Left ventricle myocardium inferior (tissue), 1 donor: ENCODE results near the gene ANO9. TPM values are rescaled to one million over a fixed set of nuclear protein-coding genes. Genes with fewer than 3 reads are reported as not detected.
A peak's percentile ranks its signal among the peaks of the same experiment; 100 is the strongest.

ENCODE experiments used
- DNase-seq: peaks from one replicate; pipeline ENCODE4 v3.0.0-alpha.2; 2020
- H3K27ac ChIP-seq: fragments of 200-600 bp; replicated peaks from 2 replicates; pipeline ENCODE4 v1.8.0; 2021
- H3K27me3 ChIP-seq: fragments of 200-600 bp; 2 replicates; pipeline ENCODE4 v1.8.0; 2021; ENCODE audit warnings: low read depth
- H3K36me3 ChIP-seq: fragments of 200-600 bp; 2 replicates; pipeline ENCODE4 v1.8.0; 2021
- H3K4me1 ChIP-seq: fragments of 200-600 bp; 2 replicates; pipeline ENCODE4 v1.8.0; 2021
- H3K4me3 ChIP-seq: fragments of 200-600 bp; 2 replicates; pipeline ENCODE4 v1.8.0; 2021; ENCODE audit warnings: mild to moderate bottlenecking, moderate library complexity
- H3K9me3 ChIP-seq: fragments of 200-600 bp; replicated peaks from 2 replicates; pipeline ENCODE4 v1.8.0; 2021
- CTCF ChIP-seq: fragments of 200-600 bp; IDR thresholded peaks from 2 replicates; pipeline ENCODE4 v1.8.0; 2021; ENCODE audit warnings: antibody characterized with exemption, mild to moderate bottlenecking, borderline replicate concordance
- intact Hi-C: fragments of 100-400 bp; cut with micrococcal nuclease; formaldehyde crosslinking; loops from one replicate; pipeline ENCODE4 v1.11.0; 2022
- total RNA-seq: library from RNA; stranded (reverse); fragmentation: NEBNext Ultra II Directional; extraction: Animal tissue kit (Norgen Biotek cat#: 25700); gene quantifications from one replicate; pipeline ENCODE4 v1.2.1, GENCODE V29; 2021
- donor health status: DM: no; HTN: yes; CAD: no; lungs with severe emphysema.

Gene ANO9
- total RNA-seq, 1 donor from 2014 or later, result 0.11 TPM

GRCh38 chr11:369336-370018 lies 72.3 kb downstream of the ANO9 start, which contains the start of gene B4GALNT4:
B4GALNT4 (plus strand) TSS chr11:369499; CDS start chr11:369804, 305 bp downstream.
- H3K27ac ChIP-seq, result no peak within 1 kb of the TSS
- H3K27me3 ChIP-seq, result peaks cover 82% of the 10 kb centered on the region
- no peak for TF ChIP-seq CTCF
- peak within 1 kb of the TSS; percentile 48 for H3K4me3 ChIP-seq
- no peaks in the 10 kb centered on the region for H3K9me3 ChIP-seq
- no peaks in the 10 kb centered on the region for H3K36me3 ChIP-seq
- DNase-seq, result peak; percentile 22
- intact Hi-C loops, result no loop called here
- H3K4me1 ChIP-seq, result peaks cover 11% of the 10 kb centered on the region

- Histone ChIP-seq H3K27me3 (peaks cover 87% of the 10 kb centered on the region), H3K4me3 (peak overlapping the region; percentile 48), H3K36me3 (no peaks in the 10 kb centered on the region), H3K9me3 (no peaks in the 10 kb centered on the region), H3K4me1 (peaks cover 11% of the 10 kb centered on the region), H3K27ac (no peak overlapping the region)
- DNase-seq, result peak; percentile 13
- no peak for TF ChIP-seq CTCF
- intact Hi-C loops, result no loop called here
These were observed 73.1 kb downstream of the ANO9 start for GRCh38 chr11:368414-369335.

GRCh38 chr11:367956-368413 lies 73.8 kb downstream of the ANO9 start:
- DNase-seq, result no peak
- intact Hi-C loops, result no loop called here
- Histone ChIP-seq H3K9me3 (no peaks in the 10 kb centered on the region), H3K27ac (no peak overlapping the region), H3K4me3 (no peak overlapping the region), H3K36me3 (no peaks in the 10 kb centered on the region), H3K4me1 (peaks cover 11% of the 10 kb centered on the region), H3K27me3 (peaks cover 82% of the 10 kb centered on the region)
- TF ChIP-seq CTCF, result no peak

Other genes with a start within 250 kb of the ANO9 start
- not detected for gene SCGB1C1, start 248.9 kb downstream of the ANO9 start, total RNA-seq
- gene BET1L, start 234.6 kb downstream of the ANO9 start, total RNA-seq, result 24.0 TPM
- 46.1 TPM for gene RIC8A, start 234.3 kb downstream of the ANO9 start, total RNA-seq
- gene SIRT3, start 205.7 kb downstream of the ANO9 start, total RNA-seq, result 36.4 TPM
- 94.1 TPM for gene PSMD13, start 205.0 kb downstream of the ANO9 start, total RNA-seq
- not detected for gene NLRP6, start 163.6 kb downstream of the ANO9 start, total RNA-seq
- gene PGGHG, start 152.9 kb downstream of the ANO9 start, total RNA-seq, result 7.2 TPM
- not detected for gene IFITM5, start 142.5 kb downstream of the ANO9 start, total RNA-seq
- 160 TPM for gene IFITM2, start 134.2 kb downstream of the ANO9 start, total RNA-seq
- 83.5 TPM for gene IFITM1, start 128.0 kb downstream of the ANO9 start, total RNA-seq
- gene IFITM3, start 121.2 kb downstream of the ANO9 start, total RNA-seq, result 259 TPM
- 1.5 TPM for gene B4GALNT4, start 72.5 kb downstream of the ANO9 start, total RNA-seq
- 0.52 TPM for gene PKP3, start 47.8 kb downstream of the ANO9 start, total RNA-seq
- gene SIGIRR, start 27.0 kb downstream of the ANO9 start, total RNA-seq, result 34.9 TPM
- 30.2 TPM for gene PTDSS2, start 8.3 kb upstream of the ANO9 start, total RNA-seq
- 142 TPM for gene RNH1, start 65.2 kb upstream of the ANO9 start, total RNA-seq
- 55.9 TPM for gene HRAS, start 93.6 kb upstream of the ANO9 start, total RNA-seq
- gene LRRC56, start 95.5 kb upstream of the ANO9 start, total RNA-seq, result 0.25 TPM
- 0.52 TPM for gene LMNTD2, start 118.7 kb upstream of the ANO9 start, total RNA-seq
- gene RASSF7, start 119.0 kb upstream of the ANO9 start, total RNA-seq, result 4.5 TPM
- gene PHRF1, start 134.5 kb upstream of the ANO9 start, total RNA-seq, result 17.7 TPM
- gene IRF7, start 173.9 kb upstream of the ANO9 start, total RNA-seq, result 10.3 TPM
- gene CDHR5, start 182.9 kb upstream of the ANO9 start, total RNA-seq, result not detected
- gene SCT, start 185.2 kb upstream of the ANO9 start, total RNA-seq, result not detected
- 0.22 TPM for gene DRD4, start 195.3 kb upstream of the ANO9 start, total RNA-seq